ENCODE data around the gene HAVCR2.

DNA sequence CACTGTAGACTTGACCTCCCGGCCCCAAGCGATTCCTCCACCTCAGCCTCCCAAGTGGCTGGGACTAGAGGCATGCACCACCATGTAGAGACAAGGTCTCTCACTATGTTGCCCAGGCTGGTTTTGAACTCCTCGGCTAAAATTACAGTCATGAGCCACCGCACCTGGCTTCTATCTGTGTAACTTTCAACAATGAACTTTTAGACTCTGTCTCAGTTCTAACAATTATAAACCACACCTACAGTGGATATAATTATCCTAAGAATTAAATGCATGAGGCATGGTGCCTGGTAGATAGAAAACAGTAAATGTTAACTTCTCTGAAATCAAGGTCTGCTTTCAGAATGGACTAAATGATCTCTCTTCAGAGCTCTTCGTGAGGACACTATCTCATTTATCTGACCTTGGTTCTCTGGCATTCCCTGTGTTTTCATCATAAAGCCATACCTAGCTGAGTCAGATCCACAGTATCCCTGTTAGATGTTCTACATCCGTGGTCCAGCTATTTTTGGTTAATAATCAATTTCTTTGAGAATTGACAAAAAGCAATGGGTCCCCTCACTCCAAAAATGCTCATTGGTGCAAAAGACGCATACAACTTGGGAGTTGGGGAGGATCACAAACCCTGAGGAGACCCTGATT is 57.1 kb downstream of the HAVCR2 start:
- TF ChIP-seq, protein P1, sequence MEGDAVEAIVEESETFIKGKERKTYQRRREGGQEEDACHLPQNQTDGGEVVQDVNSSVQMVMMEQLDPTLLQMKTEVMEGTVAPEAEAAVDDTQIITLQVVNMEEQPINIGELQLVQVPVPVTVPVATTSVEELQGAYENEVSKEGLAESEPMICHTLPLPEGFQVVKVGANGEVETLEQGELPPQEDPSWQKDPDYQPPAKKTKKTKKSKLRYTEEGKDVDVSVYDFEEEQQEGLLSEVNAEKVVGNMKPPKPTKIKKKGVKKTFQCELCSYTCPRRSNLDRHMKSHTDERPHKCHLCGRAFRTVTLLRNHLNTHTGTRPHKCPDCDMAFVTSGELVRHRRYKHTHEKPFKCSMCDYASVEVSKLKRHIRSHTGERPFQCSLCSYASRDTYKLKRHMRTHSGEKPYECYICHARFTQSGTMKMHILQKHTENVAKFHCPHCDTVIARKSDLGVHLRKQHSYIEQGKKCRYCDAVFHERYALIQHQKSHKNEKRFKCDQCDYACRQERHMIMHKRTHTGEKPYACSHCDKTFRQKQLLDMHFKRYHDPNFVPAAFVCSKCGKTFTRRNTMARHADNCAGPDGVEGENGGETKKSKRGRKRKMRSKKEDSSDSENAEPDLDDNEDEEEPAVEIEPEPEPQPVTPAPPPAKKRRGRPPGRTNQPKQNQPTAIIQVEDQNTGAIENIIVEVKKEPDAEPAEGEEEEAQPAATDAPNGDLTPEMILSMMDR (IDR thresholded peaks at IDR 0.05), result no peak
- TF ChIP-seq POLR2A (IDR thresholded peaks at IDR 0.05) (no peak), POLR2AphosphoS5 (IDR thresholded peaks at IDR 0.05) (no peak)

Data from prostate gland (tissue), 2 donors.